DOHH2 (cell line): ENCODE data around the gene SLC22A4.

Experiments
- H3F3A ChIP-seq: fragments of 200-600 bp; sonication (generic), shearing (Covaris generic); 2 replicates; pipeline ENCODE4 v1.6.0; 2016; ENCODE audit warnings: antibody characterized with exemption, mild to moderate bottlenecking; ENCODE audit not compliant: control insufficient read depth, insufficient read depth
- H3K27ac ChIP-seq: fragments of 200-600 bp; sonication (generic); 2 replicates; pipeline ENCODE4 v1.5.1; 2014; ENCODE audit warnings: low read depth, mild to moderate bottlenecking, low read length, moderate library complexity
- H3K27me3 ChIP-seq: fragments of 200-600 bp; sonication (generic); 2 replicates; pipeline ENCODE4 v1.6.1; 2014; ENCODE audit warnings: mild to moderate bottlenecking, low read length, mixed read lengths; ENCODE audit not compliant: control insufficient read depth
- H3K36me3 ChIP-seq: fragments of 200-600 bp; sonication (generic); 2 replicates; pipeline ENCODE4 v1.6.1; 2014; ENCODE audit warnings: mild to moderate bottlenecking, low read length, moderate library complexity, mixed read lengths; ENCODE audit not compliant: control insufficient read depth
- H3K4me1 ChIP-seq: fragments of 200-600 bp; sonication (generic); 2 replicates; pipeline ENCODE4 v1.6.1; 2014; ENCODE audit warnings: mild to moderate bottlenecking, low read length, mixed read lengths; ENCODE audit not compliant: control insufficient read depth
- H3K4me2 ChIP-seq: fragments of 200-600 bp; sonication (generic); 2 replicates; pipeline ENCODE4 v1.6.0; 2014; ENCODE audit warnings: mild to moderate bottlenecking, low read length, moderate library complexity
- H3K4me3 ChIP-seq: fragments of 200-600 bp; sonication (generic); 2 replicates; pipeline ENCODE4 v1.5.1; 2014; ENCODE audit warnings: mild to moderate bottlenecking, low read length, mixed read lengths
- H3K79me2 ChIP-seq: fragments of 200-600 bp; sonication (generic); 2 replicates; pipeline ENCODE4 v1.6.1; 2014; ENCODE audit warnings: mild to moderate bottlenecking, low read length, mixed read lengths; ENCODE audit not compliant: control insufficient read depth
- H3K9me2 ChIP-seq: fragments of 200-600 bp; sonication (generic); replicated peaks from 2 replicates; pipeline ENCODE4 v1.6.1; 2014; ENCODE audit warnings: mild to moderate bottlenecking, low read length, mixed read lengths; ENCODE audit not compliant: control insufficient read depth
- H3K9me3 ChIP-seq: fragments of 200-600 bp; sonication (generic); 2 replicates; pipeline ENCODE4 v1.6.1; 2014; ENCODE audit warnings: antibody characterized with exemption, low read length, mixed read lengths; ENCODE audit not compliant: control insufficient read depth, insufficient read depth
- H4K20me1 ChIP-seq: fragments of 200-600 bp; sonication (generic); 2 replicates; pipeline ENCODE4 v1.6.0; 2014; ENCODE audit warnings: low read depth, mild to moderate bottlenecking, antibody characterized with exemption, low read length, moderate library complexity; ENCODE audit not compliant: control insufficient read depth, insufficient read depth
- CTCF ChIP-seq: fragments of 200-600 bp; sonication (generic); IDR thresholded peaks from one replicate; pipeline ENCODE4 v1.5.1; 2014; ENCODE audit warnings: antibody characterized with exemption, mild to moderate bottlenecking, low read depth, low read length; ENCODE audit not compliant: poor library complexity, severe bottlenecking
- EZH2phosphoT487 ChIP-seq: fragments of 200-600 bp; sonication (generic); IDR thresholded peaks from 2 replicates; pipeline ENCODE4 v1.6.1; 2017; ENCODE audit warnings: borderline replicate concordance, mild to moderate bottlenecking, antibody characterized with exemption, low read length, moderate library complexity, mixed read lengths

The SLC22A4 gene

GRCh38 chr5:132319975-132320374, 25.8 kb downstream of the SLC22A4 start:
- no peak for TF ChIP-seq CTCF
- TF ChIP-seq EZH2phosphoT487 = no peak
- H3K4me2 ChIP-seq = no peak overlapping the region
- H3F3A ChIP-seq = no peaks in the 10 kb centered on the region
- H3K27me3 ChIP-seq = no peaks in the 10 kb centered on the region
- no peak overlapping the region for H3K4me3 ChIP-seq
- no peaks in the 10 kb centered on the region for H3K36me3 ChIP-seq
- no peak overlapping the region for H3K27ac ChIP-seq
- H3K9me2 ChIP-seq = no peaks in the 10 kb centered on the region
- no peaks in the 10 kb centered on the region for H4K20me1 ChIP-seq
- no peaks in the 10 kb centered on the region for H3K4me1 ChIP-seq
- H3K79me2 ChIP-seq = no peaks in the 10 kb centered on the region
- H3K9me3 ChIP-seq = no peaks in the 10 kb centered on the region

GRCh38 chr5:132321109-132321721, 27.0 kb downstream of the SLC22A4 start:
- H3K4me1 ChIP-seq = no peaks in the 10 kb centered on the region
- TF ChIP-seq EZH2phosphoT487 (no peak), CTCF (no peak)
- H3K4me3 ChIP-seq = no peak overlapping the region
- H3K27me3 ChIP-seq = no peaks in the 10 kb centered on the region
- no peak overlapping the region for H3K4me2 ChIP-seq
- H3K79me2 ChIP-seq = no peaks in the 10 kb centered on the region
- H3K27ac ChIP-seq = no peak overlapping the region
- no peaks in the 10 kb centered on the region for H3F3A ChIP-seq
- no peaks in the 10 kb centered on the region for H3K36me3 ChIP-seq
- no peaks in the 10 kb centered on the region for H4K20me1 ChIP-seq
- H3K9me3 ChIP-seq = no peaks in the 10 kb centered on the region
- no peaks in the 10 kb centered on the region for H3K9me2 ChIP-seq

GRCh38 chr5:132322266-132322665, 28.1 kb downstream of the SLC22A4 start:
- Histone ChIP-seq H4K20me1 (no peaks in the 10 kb centered on the region), H3K4me2 (no peak overlapping the region), H3K27me3 (no peaks in the 10 kb centered on the region), H3K4me1 (no peaks in the 10 kb centered on the region), H3K9me3 (no peaks in the 10 kb centered on the region), H3K79me2 (no peaks in the 10 kb centered on the region), H3F3A (no peaks in the 10 kb centered on the region), H3K9me2 (no peaks in the 10 kb centered on the region), H3K36me3 (no peaks in the 10 kb centered on the region), H3K4me3 (no peak overlapping the region), H3K27ac (no peak overlapping the region)
- TF ChIP-seq EZH2phosphoT487 (no peak), CTCF (no peak)
